ENCODE data around the gene GRPEL2.

GRCh38 chr5:149323621-149324205 is 21.6 kb upstream of the GRPEL2 start:
- TF ChIP-seq POLR2A (IDR thresholded peaks at IDR 0.05) (no peak), POLR2AphosphoS5 (IDR thresholded peaks at IDR 0.05) (no peak), EP300 (IDR thresholded peaks at IDR 0.05) (no peak)
- TF ChIP-seq, protein P1, sequence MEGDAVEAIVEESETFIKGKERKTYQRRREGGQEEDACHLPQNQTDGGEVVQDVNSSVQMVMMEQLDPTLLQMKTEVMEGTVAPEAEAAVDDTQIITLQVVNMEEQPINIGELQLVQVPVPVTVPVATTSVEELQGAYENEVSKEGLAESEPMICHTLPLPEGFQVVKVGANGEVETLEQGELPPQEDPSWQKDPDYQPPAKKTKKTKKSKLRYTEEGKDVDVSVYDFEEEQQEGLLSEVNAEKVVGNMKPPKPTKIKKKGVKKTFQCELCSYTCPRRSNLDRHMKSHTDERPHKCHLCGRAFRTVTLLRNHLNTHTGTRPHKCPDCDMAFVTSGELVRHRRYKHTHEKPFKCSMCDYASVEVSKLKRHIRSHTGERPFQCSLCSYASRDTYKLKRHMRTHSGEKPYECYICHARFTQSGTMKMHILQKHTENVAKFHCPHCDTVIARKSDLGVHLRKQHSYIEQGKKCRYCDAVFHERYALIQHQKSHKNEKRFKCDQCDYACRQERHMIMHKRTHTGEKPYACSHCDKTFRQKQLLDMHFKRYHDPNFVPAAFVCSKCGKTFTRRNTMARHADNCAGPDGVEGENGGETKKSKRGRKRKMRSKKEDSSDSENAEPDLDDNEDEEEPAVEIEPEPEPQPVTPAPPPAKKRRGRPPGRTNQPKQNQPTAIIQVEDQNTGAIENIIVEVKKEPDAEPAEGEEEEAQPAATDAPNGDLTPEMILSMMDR (IDR thresholded peaks at IDR 0.05): no peak
